CD1c-positive myeloid dendritic cell (primary cell): Measurements from ENCODE around the gene RPLP2.

ENCODE experiments used
- DNase-seq: peaks from one replicate; pipeline ENCODE4 v3.0.0-alpha.2; 2016; ENCODE audit errors: extremely low spot score

Gene RPLP2

GRCh38 chr11:803770-804598, 5.8 kb upstream of the RPLP2 start:
- DNase-seq = no peak

GRCh38 chr11:804599-804964, 5.2 kb upstream of the RPLP2 start:
- no peak for DNase-seq

GRCh38 chr11:808427-809286, 1.1 kb upstream of the RPLP2 start:
- no peak for DNase-seq

- DNase-seq = no peak
Measured at GRCh38 chr11:810040-810567, 337 bp downstream of the RPLP2 start.

GRCh38 chr11:811446-812245, 1.9 kb downstream of the RPLP2 start:
- DNase-seq = no peak

GRCh38 chr11:812390-812789, 2.6 kb downstream of the RPLP2 start:
- DNase-seq = no peak

GRCh38 chr11:813072-813455, 3.3 kb downstream of the RPLP2 start:
- no peak for DNase-seq

- no peak for DNase-seq
Measured at GRCh38 chr11:813456-814096, 3.8 kb downstream of the RPLP2 start.

GRCh38 chr11:815675-816432, 6.1 kb downstream of the RPLP2 start:
- DNase-seq = no peak

- no peak for DNase-seq
Measured at GRCh38 chr11:816433-816779, 6.6 kb downstream of the RPLP2 start.

- DNase-seq = peak; percentile 24
Measured at GRCh38 chr11:818396-819128, 8.8 kb downstream of the RPLP2 start, which contains the start of gene PNPLA2. TSS of gene PNPLA2 (plus strand) at chr11:818914. CDS start at chr11:819719, 805 bp downstream.

GRCh38 chr11:819129-819931, 9.6 kb downstream of the RPLP2 start:
- DNase-seq = peak; percentile 94

- peak; percentile 94 for DNase-seq
Measured at GRCh38 chr11:819943-820649, 10.3 kb downstream of the RPLP2 start.

- peak; percentile 82 for DNase-seq
Measured at GRCh38 chr11:820655-821511, 11.1 kb downstream of the RPLP2 start.

GRCh38 chr11:821512-822371, 12.0 kb downstream of the RPLP2 start:
- peak; percentile 54 for DNase-seq
